ENCODE data around the gene CDK7.

The CDK7 gene

DNA sequence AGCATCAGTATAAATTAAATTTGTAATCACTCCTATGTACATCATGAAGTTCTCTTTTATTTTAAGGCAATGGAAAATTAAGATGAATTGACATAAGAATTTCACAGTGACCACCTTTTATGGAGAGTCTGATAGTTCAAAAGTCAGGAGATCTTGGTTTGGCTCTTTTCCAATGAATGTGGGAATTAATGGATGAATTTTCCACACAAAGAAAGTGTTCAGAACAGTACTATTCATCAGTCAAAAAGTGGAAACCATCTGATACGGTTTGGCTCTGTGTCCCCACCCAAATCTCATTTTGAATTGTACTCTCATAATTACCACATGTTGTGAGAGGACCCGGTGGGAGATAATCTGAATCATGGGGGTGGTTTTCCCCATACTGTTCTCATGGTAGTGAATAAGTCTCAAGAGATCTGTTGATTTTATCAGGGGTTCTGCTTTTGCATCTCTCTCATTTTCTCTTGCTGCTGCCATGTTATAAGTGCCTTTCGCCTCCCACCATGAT is 73.4 kb downstream of the CDK7 start:
- DNase-seq (ENCODE audit: low read depth), result no peak
- no peak for TF ChIP-seq CTCF (IDR thresholded peaks at IDR 0.05; ENCODE audit: low read depth, low read length, missing control alignments)
- no peak overlapping the region for H3K4me3 ChIP-seq (ENCODE audit: low read depth, low read length)

DNA sequence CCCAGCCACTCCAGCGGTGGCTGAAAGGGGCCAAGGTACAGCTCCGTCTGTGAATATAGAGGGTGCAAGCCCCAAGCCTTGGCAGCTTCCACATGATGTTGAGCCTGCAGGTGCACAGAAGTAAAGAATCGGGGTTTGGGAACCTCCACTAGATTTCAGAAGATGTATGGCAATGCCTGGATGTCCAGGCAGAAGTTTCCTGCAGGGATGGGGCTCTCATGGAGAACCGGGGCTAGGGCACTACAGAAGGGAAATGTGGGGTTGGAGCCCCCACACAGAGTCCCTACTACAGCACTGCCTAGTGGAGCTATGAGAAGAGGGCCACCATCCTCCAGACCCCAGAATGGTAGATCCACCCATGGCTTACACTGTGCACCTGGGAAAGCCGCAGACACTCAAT is 74.7 kb downstream of the CDK7 start:
- no peak for DNase-seq (ENCODE audit: low read depth)
- no peak overlapping the region for H3K4me3 ChIP-seq (ENCODE audit: low read depth, low read length)
- TF ChIP-seq CTCF (IDR thresholded peaks at IDR 0.05; ENCODE audit: low read depth, low read length, missing control alignments), result no peak

DNA sequence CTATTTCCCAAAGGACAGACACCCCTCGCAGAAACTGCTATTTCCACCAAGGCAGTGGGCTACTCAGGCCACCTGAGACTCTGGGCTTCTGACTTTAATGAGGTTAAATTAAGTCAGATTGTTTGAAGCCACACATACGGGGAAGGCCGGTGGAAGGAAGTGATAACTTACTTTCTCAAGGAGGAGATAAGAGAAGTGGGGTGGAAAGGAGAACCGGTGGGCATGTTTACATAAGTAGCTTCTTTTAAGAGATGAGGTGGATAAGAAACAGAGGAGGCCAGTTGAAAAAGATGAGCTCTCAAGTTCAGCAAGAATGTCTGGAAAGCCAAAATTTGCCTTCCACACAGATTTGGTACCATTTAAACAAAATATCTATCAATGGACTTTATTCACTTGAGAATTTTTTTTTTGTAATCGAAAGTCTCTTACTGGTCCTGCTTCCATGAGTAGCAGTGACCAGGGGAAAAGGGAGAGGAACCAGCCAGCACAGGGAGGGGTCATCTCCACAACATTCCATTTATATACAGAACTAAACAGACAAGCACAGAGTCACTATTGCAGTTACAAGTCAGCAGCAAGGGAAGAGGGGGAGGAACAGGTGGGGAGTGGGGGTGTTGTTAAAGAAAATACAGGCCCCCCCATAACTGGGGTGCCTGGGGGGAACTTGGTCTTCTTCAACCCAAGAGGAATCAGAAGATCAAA is 77.9 kb downstream of the CDK7 start:
- no peak for DNase-seq (ENCODE audit: low read depth)
- no peak for TF ChIP-seq CTCF (IDR thresholded peaks at IDR 0.05; ENCODE audit: low read depth, low read length, missing control alignments)
- H3K4me3 ChIP-seq (ENCODE audit: low read depth, low read length), result no peak overlapping the region

DNA sequence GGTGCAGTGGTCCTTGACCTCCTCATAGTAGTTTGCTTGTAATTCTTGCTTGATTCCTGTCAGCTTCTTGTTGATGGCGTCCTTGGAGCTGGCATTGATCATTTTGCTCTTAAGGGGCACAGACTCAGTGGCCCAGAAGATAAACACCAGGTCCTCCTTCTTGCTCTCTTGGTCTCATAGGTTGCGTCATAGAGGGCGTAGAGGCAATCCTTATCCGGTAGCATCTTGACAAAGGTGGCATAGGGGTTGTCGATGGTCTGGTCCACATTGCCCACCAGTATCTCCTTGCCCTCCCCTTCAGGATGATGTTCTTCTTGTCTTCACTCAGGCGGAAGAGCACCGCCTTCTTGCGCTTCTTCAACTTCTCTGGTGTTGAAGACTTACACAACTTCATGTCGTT is 78.7 kb downstream of the CDK7 start:
- TF ChIP-seq CTCF (IDR thresholded peaks at IDR 0.05; ENCODE audit: low read depth, low read length, missing control alignments), result no peak
- H3K4me3 ChIP-seq (ENCODE audit: low read depth, low read length), result no peak overlapping the region
- no peak for DNase-seq (ENCODE audit: low read depth)

DNA sequence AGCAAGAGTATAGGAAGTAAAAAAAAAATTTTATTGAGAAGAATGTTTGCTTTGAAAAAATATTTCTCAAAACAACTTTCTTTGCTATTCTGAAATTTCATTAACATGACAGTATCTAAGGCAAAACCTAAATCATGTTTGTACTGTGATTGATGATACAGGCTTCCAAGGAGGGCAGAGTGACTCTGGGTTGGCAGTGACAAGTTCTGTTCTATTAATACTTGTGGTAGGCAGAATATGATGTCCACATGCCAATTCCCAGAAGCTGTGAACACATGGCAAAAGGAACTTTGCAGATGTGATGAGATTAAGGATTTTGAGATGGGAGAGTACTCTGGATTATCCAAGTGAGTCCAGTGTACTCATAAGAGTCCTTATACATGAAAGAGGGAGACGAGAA is 81.3 kb downstream of the CDK7 start:
- TF ChIP-seq CTCF (IDR thresholded peaks at IDR 0.05; ENCODE audit: low read depth, low read length, missing control alignments), result no peak
- no peak overlapping the region for H3K4me3 ChIP-seq (ENCODE audit: low read depth, low read length)
- DNase-seq (ENCODE audit: low read depth), result no peak

DNA sequence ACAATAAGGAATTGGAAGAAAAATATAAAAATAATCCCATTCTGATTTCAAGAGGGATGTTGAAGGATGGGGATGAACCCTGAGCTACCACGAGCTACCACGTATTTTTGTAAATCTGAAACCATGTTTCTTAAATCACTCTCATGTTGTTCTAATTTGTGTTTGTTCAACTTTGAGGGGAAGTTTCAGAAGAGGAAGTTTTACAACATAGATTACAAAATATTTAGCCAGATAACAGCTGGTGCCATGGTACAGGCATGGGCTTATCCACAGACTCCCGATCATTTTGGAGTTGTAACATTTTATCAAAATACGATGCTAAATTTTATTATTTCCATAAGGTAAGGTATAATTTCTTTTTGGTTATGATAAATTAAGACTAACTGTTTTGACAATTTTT is 82.7 kb downstream of the CDK7 start:
- TF ChIP-seq CTCF (IDR thresholded peaks at IDR 0.05; ENCODE audit: low read depth, low read length, missing control alignments), result no peak
- H3K4me3 ChIP-seq (ENCODE audit: low read depth, low read length), result no peak overlapping the region
- DNase-seq (ENCODE audit: low read depth), result no peak

DNA sequence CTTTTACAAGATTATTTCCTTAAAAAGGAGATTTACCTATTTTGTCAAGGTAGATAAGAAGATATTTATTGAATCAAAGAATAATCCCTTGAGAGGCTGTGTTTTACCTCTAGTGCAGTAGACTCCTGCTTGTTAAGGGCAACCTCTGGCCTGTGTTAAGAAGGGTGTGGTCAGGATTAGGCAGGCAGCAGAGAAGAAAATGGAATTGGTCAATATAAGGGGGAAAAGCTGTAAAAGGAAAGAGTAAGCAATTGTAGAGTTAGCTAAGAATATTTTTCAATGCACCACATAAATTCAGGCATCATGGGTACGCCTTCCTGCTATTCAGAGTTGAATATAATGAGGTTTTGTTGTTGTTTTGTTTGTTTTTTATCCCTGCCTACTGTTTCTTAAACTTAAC is 91.7 kb downstream of the CDK7 start:
- DNase-seq (ENCODE audit: low read depth), result no peak
- TF ChIP-seq CTCF (IDR thresholded peaks at IDR 0.05; ENCODE audit: low read depth, low read length, missing control alignments), result no peak
- no peak overlapping the region for H3K4me3 ChIP-seq (ENCODE audit: low read depth, low read length)
